GM23338 (cell line): ENCODE data around the gene CRMP1. TPM values are rescaled to one million over a fixed set of nuclear protein-coding genes. Genes with fewer than 3 reads are reported as not detected.
A peak's percentile ranks its signal among the peaks of the same experiment; 100 is the strongest.

Experiments
- ATAC-seq: fragments of 200-7000 bp; cut with Tn5 transposase; 3 replicates; pipeline ENCODE4 v1.9.1; 2020
- DNase-seq: peaks from one replicate; pipeline ENCODE4 v3.0.0-alpha.2; 2015; ENCODE audit warnings: low spot score
- H2AFZ ChIP-seq: fragments of 200-600 bp; sonication (generic); 2 replicates; pipeline ENCODE4 v1.8.0; 2016; ENCODE audit warnings: antibody characterized with exemption, mild to moderate bottlenecking, moderate library complexity
- H3F3A ChIP-seq: fragments of 200-600 bp; sonication (generic); replicated peaks from 2 replicates; pipeline ENCODE4 v1.8.0; 2017; ENCODE audit warnings: antibody characterized with exemption, mixed run types, low read depth
- H3K27ac ChIP-seq: fragments of 200-600 bp; sonication (generic); 2 replicates; pipeline ENCODE4 v1.6.1; 2016; ENCODE audit warnings: low read depth
- H3K27me3 ChIP-seq: fragments of 200-600 bp; sonication (generic); 2 replicates; pipeline ENCODE4 v1.8.0; 2016; ENCODE audit warnings: mild to moderate bottlenecking, mixed run types, moderate library complexity; ENCODE audit not compliant: insufficient read depth
- H3K36me3 ChIP-seq: fragments of 200-600 bp; sonication (generic); 2 replicates; pipeline ENCODE4 v1.8.0; 2016; ENCODE audit warnings: mild to moderate bottlenecking; ENCODE audit not compliant: insufficient read depth
- H3K4me1 ChIP-seq: fragments of 200-600 bp; sonication (generic); 2 replicates; pipeline ENCODE4 v1.8.0; 2016; ENCODE audit warnings: mild to moderate bottlenecking, moderate library complexity; ENCODE audit not compliant: insufficient read depth
- H3K4me2 ChIP-seq: fragments of 200-600 bp; sonication (generic); 2 replicates; pipeline ENCODE4 v1.7.1; 2017; ENCODE audit warnings: mixed run types
- H3K4me3 ChIP-seq: fragments of 200-600 bp; sonication (generic); 2 replicates; pipeline ENCODE4 v1.6.1; 2016; ENCODE audit warnings: mixed run types
- H3K79me2 ChIP-seq: fragments of 200-600 bp; sonication (generic); replicated peaks from 2 replicates; pipeline ENCODE4 v1.8.0; 2017; ENCODE audit warnings: mild to moderate bottlenecking; ENCODE audit not compliant: insufficient read depth
- H3K9me2 ChIP-seq: fragments of 200-600 bp; sonication (generic); 2 replicates; pipeline ENCODE4 v1.8.0; 2017; ENCODE audit not compliant: insufficient read depth
- H4K20me1 ChIP-seq: fragments of 200-600 bp; sonication (generic); replicated peaks from 2 replicates; pipeline ENCODE4 v1.8.0; 2017; ENCODE audit warnings: mild to moderate bottlenecking; ENCODE audit not compliant: insufficient read depth
- H3K27ac Mint-ChIP-seq: 2 replicates; pipeline ENCODE4 v1.8.0; 2020; ENCODE audit warnings: inconsistent platforms, mild to moderate bottlenecking, moderate library complexity, mixed read lengths
- H3K27me3 Mint-ChIP-seq: 3 replicates; pipeline ENCODE4 v1.8.0; 2022; ENCODE audit warnings: low read depth, mild to moderate bottlenecking, moderate library complexity, mixed read lengths, inconsistent platforms; ENCODE audit not compliant: insufficient read depth, poor library complexity
- H3K36me3 Mint-ChIP-seq: 3 replicates; pipeline ENCODE4 v1.8.0; 2021; ENCODE audit warnings: low read depth, mild to moderate bottlenecking, inconsistent platforms, moderate library complexity, mixed read lengths
- H3K4me1 Mint-ChIP-seq: 3 replicates; pipeline ENCODE4 v1.8.0; 2020; ENCODE audit warnings: mild to moderate bottlenecking, inconsistent platforms, mixed read lengths
- H3K4me3 Mint-ChIP-seq: 3 replicates; pipeline ENCODE4 v1.8.0; 2021; ENCODE audit warnings: moderate library complexity, mild to moderate bottlenecking, inconsistent platforms, mixed read lengths
- H3K9me3 Mint-ChIP-seq: 3 replicates; pipeline ENCODE4 v1.8.0; 2020; ENCODE audit warnings: moderate library complexity, mild to moderate bottlenecking, inconsistent platforms, mixed read lengths
- CTCF ChIP-seq, 2 experiments: fragments of 200-600 bp in 1 of 2; sonication (generic) in 1 of 2; conservative IDR thresholded peaks; 2 replicates each; pipeline versions ENCODE4 v1.5.1 to v1.6.1; 2016 to 2017; ENCODE audit warnings: antibody characterized with exemption in 2 of 2, low read depth in 2 of 2, mild to moderate bottlenecking in 2 of 2, moderate library complexity in 1 of 2
- EZH2phosphoT487 ChIP-seq: fragments of 200-600 bp; sonication (generic); IDR thresholded peaks from one replicate; pipeline ENCODE4 v1.8.1; 2018; ENCODE audit warnings: antibody characterized with exemption; ENCODE audit not compliant: unreplicated experiment
- JUNB ChIP-seq: IDR thresholded peaks from one replicate; pipeline ENCODE4 v1.6.1; 2016; ENCODE audit warnings: antibody characterized with exemption; ENCODE audit not compliant: unreplicated experiment
- NANOG ChIP-seq: IDR thresholded peaks from 2 replicates; pipeline ENCODE4 v1.6.1; 2016; ENCODE audit warnings: antibody characterized with exemption, borderline replicate concordance
- REST ChIP-seq: IDR thresholded peaks from one replicate; pipeline ENCODE4 v1.6.1; 2018; ENCODE audit warnings: antibody characterized with exemption; ENCODE audit not compliant: unreplicated experiment
- ZNF331 ChIP-seq: fragments of 250-450 bp; sonication (Bioruptor Pico); IDR thresholded peaks from 2 replicates; pipeline ENCODE4 v1.5.0; 2020; ENCODE audit warnings: low read depth, mild to moderate bottlenecking, moderate library complexity
- polyA plus RNA-seq: library from polyadenylated mRNA; unstranded; fragments of >200 nt; fragmentation: Nextera tagmentation; extraction: Ambion mirVana; gene quantifications from 2 replicates; pipeline ENCODE4 v1.2.1, GENCODE V29; 2016
- total RNA-seq: library from RNA; depleted of rRNA; stranded (reverse); fragments of >200 nt; shearing (Covaris generic); gene quantifications from 2 replicates; pipeline ENCODE4 v1.2.3, GENCODE V29; 2014

Gene CRMP1
- total and polyA plus RNA-seq, 2 experiments from 2014 or later = 52.7 to 146 TPM

GRCh38 chr4:5785806-5786680 is 106.8 kb downstream of the CRMP1 start (continued):
- TF ChIP-seq ZNF331 (CRISPR knock-in tag) (no peak), NANOG (no peak), REST (no peak), JUNB (no peak)

- no peak overlapping the region for H3K4me3 Mint-ChIP-seq
- DNase-seq (peak; percentile 38), ATAC-seq (peak; percentile 90)
- no peaks in the 10 kb centered on the region for H3K9me3 Mint-ChIP-seq
- Histone ChIP-seq H3K4me1 (no peaks in the 10 kb centered on the region), H3K4me3 (no peak overlapping the region), H3K79me2 (no peaks in the 10 kb centered on the region), H3K9me2 (no peaks in the 10 kb centered on the region), H4K20me1 (no peaks in the 10 kb centered on the region), H2AFZ (no peak overlapping the region), H3K27me3 (no peaks in the 10 kb centered on the region), H3K36me3 (no peaks in the 10 kb centered on the region), H3K27ac (no peak overlapping the region), H3K4me2 (no peak overlapping the region), H3F3A (no peaks in the 10 kb centered on the region)
- H3K36me3 Mint-ChIP-seq = peaks cover 39% of the 10 kb centered on the region
- H3K4me1 Mint-ChIP-seq = peaks cover 7% of the 10 kb centered on the region; the same call in 1 of the 3 replicates
- H3K27me3 Mint-ChIP-seq = peaks cover 3% of the 10 kb centered on the region
- no peak overlapping the region for H3K27ac Mint-ChIP-seq
- peak; percentile 33 to 40 for TF ChIP-seq CTCF (conservative IDR thresholded peaks at IDR 0.05; ENCODE audit: low read depth in 2 of 2)
- TF ChIP-seq EZH2phosphoT487 = no peak
Observed at GRCh38 chr4:5784960-5785611, 107.8 kb downstream of the CRMP1 start.
